Gastrocnemius medialis (tissue), 4 donors: ENCODE data around the gene GAS7. TPM values are rescaled to one million over a fixed set of nuclear protein-coding genes. Genes with fewer than 3 reads are reported as not detected.

Source experiments
- ATAC-seq, 2 donors: fragments of 150-250 bp; one replicate each; pipeline ENCODE4 v1.9.1; 2016
- DNase-seq, 2 donors: peaks; one replicate each; pipeline ENCODE4 v3.0.0-alpha.2; 2019
- H3K27ac ChIP-seq, 4 donors: fragments of 200-600 bp; sonication (generic); 1 replicate in 1 of 4; 2 replicates in 3 of 4; pipeline ENCODE4 v1.5.1; 2016 to 2018; ENCODE audit warnings: mild to moderate bottlenecking in 2 of 4, moderate library complexity in 1 of 4
- H3K27me3 ChIP-seq, 3 donors: fragments of 200-600 bp; sonication (generic) in 2 of 3; 1 replicate in 1 of 3; 2 replicates in 2 of 3; pipeline versions ENCODE4 v1.5.1 to v1.6.0; 2016 to 2019; ENCODE audit warnings: mild to moderate bottlenecking in 1 of 3, moderate library complexity in 1 of 3
- H3K36me3 ChIP-seq, 2 donors: fragments of 200-600 bp; sonication (generic) in 1 of 2; one replicate each; pipeline ENCODE4 v1.5.1; 2017 to 2018
- H3K4me1 ChIP-seq, 2 donors: fragments of 200-600 bp; sonication (generic) in 1 of 2; one replicate each; pipeline ENCODE4 v1.5.1; 2016 to 2017; ENCODE audit warnings: mild to moderate bottlenecking in 2 of 2
- H3K4me3 ChIP-seq, 4 donors: fragments of 200-600 bp; sonication (generic) in 3 of 4; 1 replicate in 1 of 4; 2 replicates in 3 of 4; pipeline ENCODE4 v1.5.1; 2016 to 2019; ENCODE audit warnings: mild to moderate bottlenecking in 2 of 4
- H3K9me3 ChIP-seq, 3 donors: fragments of 200-600 bp; sonication (generic) in 2 of 3; 1 replicate in 1 of 3; 2 replicates in 2 of 3; pipeline ENCODE4 v1.5.1; 2016 to 2019
- POLR2A ChIP-seq, 2 donors: fragments of 450-650 bp; IDR thresholded peaks; one replicate each; pipeline ENCODE4 v1.6.1; 2017; ENCODE audit warnings: antibody characterized with exemption in 2 of 2, mild to moderate bottlenecking in 2 of 2, moderate library complexity in 2 of 2
- in situ Hi-C, 4 donors: fragments of 200-750 bp; cut with MboI; loops; one replicate each; pipeline versions ENCODE4 v1.15.0 to v1.8.0; 2017; ENCODE audit warnings: low sequenced_read_pairs in 4 of 4
- intact Hi-C: fragments of 100-400 bp; cut with DNase I; formaldehyde crosslinking; loops from one replicate; pipeline ENCODE4 v1.15.1; 2023; ENCODE audit warnings: low total_unique reads
- total RNA-seq, 4 donors: library from RNA; depleted of rRNA; stranded (reverse); fragments of >200 nt; gene quantifications; one replicate each; pipeline versions ENCODE4 v1.1.0 to v1.2.3, GENCODE V29; 2016
- TF ChIP-seq, protein P1 (sequence below), 5 experiments: fragments of 450-650 bp in 3 of 5; fragments of 200-600 bp in 2 of 5; sonication (generic) in 2 of 5; IDR thresholded peaks in 4 of 5; conservative IDR thresholded peaks in 1 of 5; 1 replicate in 4 of 5; 2 replicates in 1 of 5; pipeline ENCODE4 v1.5.1; 2016 to 2019; ENCODE audit warnings: antibody characterized with exemption in 5 of 5, mild to moderate bottlenecking in 3 of 5, moderate library complexity in 3 of 5

The GAS7 gene
- total RNA-seq, 4 donors from 2014 or later: 5.8 to 7.1 (median 6.1) TPM

DNA sequence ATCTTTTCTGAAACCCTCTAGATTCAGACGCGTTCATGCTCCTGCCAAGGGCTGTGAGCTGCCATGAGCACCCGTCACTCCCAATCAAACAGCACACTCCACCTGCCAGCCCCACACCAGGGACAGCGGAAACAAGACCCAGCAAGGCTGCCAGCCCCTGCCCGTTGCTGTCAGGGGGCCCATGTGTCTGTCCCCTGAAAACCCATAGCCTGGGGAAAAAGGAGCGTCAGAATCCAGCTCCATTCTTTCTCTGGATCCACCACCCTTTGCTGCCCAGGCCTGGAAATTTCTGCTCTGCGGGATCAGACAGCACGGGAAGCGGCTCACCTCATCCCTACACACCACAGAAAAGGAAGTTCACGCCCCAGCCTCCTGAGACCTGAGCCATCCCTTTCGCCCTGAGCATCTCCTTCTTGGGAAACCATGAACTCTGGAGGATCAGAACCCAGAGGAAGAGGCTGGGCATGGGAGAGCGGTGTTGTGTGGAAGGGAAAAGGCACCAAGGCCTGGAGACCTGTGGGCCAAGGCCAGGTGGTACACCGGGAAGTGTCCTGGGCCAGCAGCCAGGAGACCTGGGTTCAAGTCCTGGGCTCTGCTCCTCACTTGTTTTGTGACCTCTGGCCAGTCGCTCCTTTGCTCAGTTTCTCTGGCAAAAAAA is 241.8 kb downstream of the GAS7 start:
- Histone ChIP-seq H3K4me3 (no peak overlapping the region), H3K27me3 (peaks cover 0 to 4% (median 0%) of the 10 kb centered on the region in 3 donors), H3K4me1 (no peaks in the 10 kb centered on the region), H3K27ac (no peak overlapping the region), H3K9me3 (no peaks in the 10 kb centered on the region), H3K36me3 (no peaks in the 10 kb centered on the region)
- intact Hi-C loops (no loop called here), in situ Hi-C loops (loop anchor here in 1 of 4 donors (25.0 kb wide), 1 partner anchor 181 kb away; no protein-coding TSS in a partner anchor)
- DNase-seq (no peak), ATAC-seq (no peak)
- TF ChIP-seq, protein P1, sequence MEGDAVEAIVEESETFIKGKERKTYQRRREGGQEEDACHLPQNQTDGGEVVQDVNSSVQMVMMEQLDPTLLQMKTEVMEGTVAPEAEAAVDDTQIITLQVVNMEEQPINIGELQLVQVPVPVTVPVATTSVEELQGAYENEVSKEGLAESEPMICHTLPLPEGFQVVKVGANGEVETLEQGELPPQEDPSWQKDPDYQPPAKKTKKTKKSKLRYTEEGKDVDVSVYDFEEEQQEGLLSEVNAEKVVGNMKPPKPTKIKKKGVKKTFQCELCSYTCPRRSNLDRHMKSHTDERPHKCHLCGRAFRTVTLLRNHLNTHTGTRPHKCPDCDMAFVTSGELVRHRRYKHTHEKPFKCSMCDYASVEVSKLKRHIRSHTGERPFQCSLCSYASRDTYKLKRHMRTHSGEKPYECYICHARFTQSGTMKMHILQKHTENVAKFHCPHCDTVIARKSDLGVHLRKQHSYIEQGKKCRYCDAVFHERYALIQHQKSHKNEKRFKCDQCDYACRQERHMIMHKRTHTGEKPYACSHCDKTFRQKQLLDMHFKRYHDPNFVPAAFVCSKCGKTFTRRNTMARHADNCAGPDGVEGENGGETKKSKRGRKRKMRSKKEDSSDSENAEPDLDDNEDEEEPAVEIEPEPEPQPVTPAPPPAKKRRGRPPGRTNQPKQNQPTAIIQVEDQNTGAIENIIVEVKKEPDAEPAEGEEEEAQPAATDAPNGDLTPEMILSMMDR (IDR thresholded peaks at IDR 0.05 in 4 of 5, conservative IDR thresholded peaks at IDR 0.05 in 1 of 5): no peak
- TF ChIP-seq POLR2A (IDR thresholded peaks at IDR 0.05): no peak

DNA sequence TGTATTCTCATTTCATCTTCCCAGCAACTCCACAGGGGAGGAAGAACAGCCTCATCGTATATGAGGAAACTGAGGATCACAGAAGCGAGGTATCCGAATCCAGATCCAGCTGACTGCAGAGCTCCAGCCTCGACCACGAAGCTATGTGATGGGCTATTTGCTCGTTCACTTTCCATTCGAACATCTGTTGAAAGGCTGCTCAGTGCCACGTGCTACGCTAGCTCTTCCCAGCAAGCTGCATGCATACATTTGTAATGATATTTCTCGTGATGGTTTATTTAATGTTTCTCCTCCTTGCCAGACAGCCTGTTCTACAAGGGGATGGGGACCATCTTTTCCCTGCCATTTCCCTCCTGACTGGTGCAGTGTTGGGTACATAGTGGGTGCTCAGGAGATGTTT is 244.9 kb downstream of the GAS7 start:
- DNase-seq (no peak), ATAC-seq (no peak)
- H3K4me3 ChIP-seq: no peak overlapping the region
- no peaks in the 10 kb centered on the region for H3K9me3 ChIP-seq
- no peaks in the 10 kb centered on the region for H3K4me1 ChIP-seq
- no peaks in the 10 kb centered on the region for H3K27me3 ChIP-seq
- intact Hi-C loops: no loop called here
- TF ChIP-seq, protein P1 (IDR thresholded peaks at IDR 0.05 in 4 of 5, conservative IDR thresholded peaks at IDR 0.05 in 1 of 5): no peak
- no peak for TF ChIP-seq POLR2A (IDR thresholded peaks at IDR 0.05)
- in situ Hi-C loops: loop anchor here in 1 of 4 donors (25.0 kb wide), 1 partner anchor 184 kb away; no protein-coding TSS in a partner anchor
- H3K36me3 ChIP-seq: no peaks in the 10 kb centered on the region
- no peak overlapping the region for H3K27ac ChIP-seq

DNA sequence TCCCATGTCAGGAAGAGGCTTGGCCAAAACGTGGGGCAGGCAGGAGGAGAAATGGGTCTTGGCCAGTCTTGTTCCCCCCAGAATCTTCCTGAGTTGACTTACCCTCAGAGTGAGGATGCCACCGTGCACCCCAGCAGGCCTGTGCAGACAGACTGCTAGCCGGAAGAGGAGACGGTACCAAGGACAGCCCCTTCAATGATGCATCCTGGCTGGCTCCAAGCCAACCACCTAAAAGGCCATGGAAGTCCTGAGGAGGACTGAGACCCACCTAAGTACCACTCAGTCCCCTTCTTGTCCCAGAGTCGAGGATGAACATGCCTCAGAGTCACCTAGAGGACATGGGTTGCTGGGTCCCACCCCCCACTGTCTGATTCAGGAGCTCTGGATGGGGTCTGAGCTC is 246.6 kb downstream of the GAS7 start:
- DNase-seq (no peak), ATAC-seq (no peak)
- in situ Hi-C loops (loop anchor here in 1 of 4 donors (25.0 kb wide), 1 partner anchor 185 kb away; no protein-coding TSS in a partner anchor), intact Hi-C loops (no loop called here)
- no peak for TF ChIP-seq POLR2A (IDR thresholded peaks at IDR 0.05)
- TF ChIP-seq, protein P1 (IDR thresholded peaks at IDR 0.05 in 4 of 5, conservative IDR thresholded peaks at IDR 0.05 in 1 of 5): no peak
- Histone ChIP-seq H3K9me3 (no peaks in the 10 kb centered on the region), H3K27me3 (no peaks in the 10 kb centered on the region), H3K4me1 (no peaks in the 10 kb centered on the region), H3K27ac (no peak overlapping the region), H3K4me3 (no peak overlapping the region), H3K36me3 (no peaks in the 10 kb centered on the region)

DNA sequence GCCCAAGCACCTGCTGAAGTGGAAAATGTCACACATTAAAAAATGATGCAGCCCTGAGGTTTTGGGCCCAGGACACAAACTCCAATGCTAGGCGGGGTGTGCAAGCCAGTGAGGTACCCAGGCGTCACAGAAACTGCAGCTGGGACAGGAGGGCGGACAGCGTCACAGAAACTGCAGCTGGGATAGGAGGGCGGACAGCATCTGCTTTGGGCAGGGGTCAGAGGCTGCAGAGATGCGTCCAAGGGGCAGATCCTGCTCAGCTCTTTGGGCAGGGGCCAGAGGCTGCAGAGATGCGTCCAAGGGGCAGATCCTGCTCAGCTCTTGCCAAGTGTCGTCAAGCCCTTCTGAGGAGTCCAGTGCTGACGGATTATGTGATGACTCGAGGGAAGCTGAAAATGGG is 249.5 kb downstream of the GAS7 start:
- H3K27ac ChIP-seq: no peak overlapping the region
- ATAC-seq: no peak
- no peaks in the 10 kb centered on the region for H3K36me3 ChIP-seq
- H3K4me1 ChIP-seq: no peaks in the 10 kb centered on the region
- H3K9me3 ChIP-seq: no peaks in the 10 kb centered on the region
- intact Hi-C loops: no loop called here
- DNase-seq: no peak
- in situ Hi-C loops: no loop called here
- TF ChIP-seq, protein P1 (IDR thresholded peaks at IDR 0.05 in 4 of 5, conservative IDR thresholded peaks at IDR 0.05 in 1 of 5): no peak
- TF ChIP-seq POLR2A (IDR thresholded peaks at IDR 0.05): no peak
- no peak overlapping the region for H3K4me3 ChIP-seq
- no peaks in the 10 kb centered on the region for H3K27me3 ChIP-seq
